Activated T-cell treated with anti-CD3 and anti-CD28 coated beads for 4 hours (primary cell): Measurements from ENCODE around the gene MED25.

Experiments
- DNase-seq: peaks from one replicate; pipeline ENCODE4 v3.0.0-alpha.2; 2020

Gene MED25

DNA sequence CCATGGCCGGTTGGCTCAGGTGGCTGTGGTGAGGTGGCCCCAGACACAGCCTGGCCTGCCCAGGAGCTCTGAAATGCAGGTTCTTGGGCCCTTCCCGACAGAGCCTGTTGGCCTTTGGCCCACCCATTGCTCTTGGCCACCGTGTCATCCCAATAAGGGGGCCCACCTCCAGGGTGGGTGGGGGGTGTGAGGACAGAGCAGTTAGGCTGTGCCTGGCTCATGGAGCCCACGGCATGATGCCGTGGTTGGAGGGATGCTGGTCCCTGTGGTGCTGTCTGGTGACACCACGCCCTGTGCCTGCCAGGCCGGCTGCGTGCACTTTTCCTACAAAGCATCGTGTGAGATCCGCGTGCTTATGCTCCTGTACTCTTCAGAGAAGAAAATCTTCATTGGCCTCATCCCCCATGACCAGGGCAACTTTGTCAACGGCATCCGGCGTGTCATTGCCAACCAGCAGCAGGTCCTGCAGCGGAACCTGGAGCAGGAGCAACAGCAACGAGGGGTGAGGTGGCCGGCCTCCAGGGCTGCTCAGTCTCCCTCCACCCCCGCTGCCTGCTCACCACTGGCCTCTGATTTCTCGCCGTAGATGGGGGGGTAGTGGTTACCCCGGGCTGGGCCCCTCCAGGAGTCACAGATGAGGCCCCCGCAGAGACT, 41.7 kb downstream of the MED25 start:
- DNase-seq, result no peak

DNA sequence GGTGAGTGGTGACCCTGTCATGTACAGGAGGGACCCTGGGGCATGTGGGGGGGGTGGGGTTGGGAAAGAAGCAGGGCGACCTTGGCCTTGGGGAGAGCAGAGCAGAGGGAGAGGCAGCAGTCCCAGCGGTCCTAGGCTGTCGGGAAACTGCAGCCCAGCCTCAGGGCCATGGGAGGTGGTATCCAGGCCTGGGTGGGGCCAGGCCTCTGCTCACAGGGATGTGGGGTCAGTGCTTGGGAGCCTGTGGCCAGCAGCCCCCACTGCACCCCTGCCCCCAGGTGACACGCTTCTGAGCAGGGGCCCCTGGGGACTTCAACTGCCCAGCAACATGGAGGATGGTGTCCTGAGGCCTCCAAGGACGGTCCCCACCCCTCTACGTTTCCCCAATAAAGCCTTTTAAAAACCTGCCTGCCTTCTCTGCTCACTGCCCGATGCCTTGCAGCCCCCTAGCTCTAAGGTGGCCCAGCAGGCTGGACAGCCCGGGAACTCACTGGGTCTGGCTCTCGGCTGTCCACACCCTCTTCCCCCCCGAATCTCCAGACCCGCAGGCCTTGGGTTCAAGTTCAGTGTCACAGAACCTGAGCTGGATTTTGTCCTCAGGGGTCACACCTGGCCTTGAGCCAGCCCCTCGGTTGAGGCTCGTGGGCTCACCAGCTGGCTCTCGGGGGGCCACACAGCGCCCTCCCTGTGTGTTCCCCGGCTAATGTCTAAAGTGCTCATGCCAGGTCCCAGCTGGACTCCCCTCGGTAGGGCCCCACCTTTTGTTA, 42.4 kb downstream of the MED25 start:
- DNase-seq, result no peak

DNA sequence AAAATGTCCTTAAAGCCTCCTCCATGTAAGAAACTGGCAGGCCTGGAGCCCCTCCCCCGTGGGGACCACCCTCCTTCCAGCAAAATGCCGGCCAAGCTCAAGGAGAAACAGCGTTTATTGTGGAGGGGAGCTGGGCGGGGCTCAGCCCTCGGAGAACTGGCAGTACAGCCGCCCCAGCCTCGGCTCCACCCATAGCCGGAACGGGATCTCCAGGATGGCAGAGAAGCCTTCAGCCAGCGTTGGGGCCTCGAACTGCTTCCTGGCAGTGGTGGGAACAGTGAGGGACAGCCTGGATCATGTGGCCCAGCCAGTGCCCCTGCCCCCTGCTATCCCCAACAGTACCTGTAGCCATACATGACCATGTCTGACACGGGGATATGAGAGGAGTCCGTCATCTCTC, 43.0 kb downstream of the MED25 start:
- DNase-seq, result no peak

DNA sequence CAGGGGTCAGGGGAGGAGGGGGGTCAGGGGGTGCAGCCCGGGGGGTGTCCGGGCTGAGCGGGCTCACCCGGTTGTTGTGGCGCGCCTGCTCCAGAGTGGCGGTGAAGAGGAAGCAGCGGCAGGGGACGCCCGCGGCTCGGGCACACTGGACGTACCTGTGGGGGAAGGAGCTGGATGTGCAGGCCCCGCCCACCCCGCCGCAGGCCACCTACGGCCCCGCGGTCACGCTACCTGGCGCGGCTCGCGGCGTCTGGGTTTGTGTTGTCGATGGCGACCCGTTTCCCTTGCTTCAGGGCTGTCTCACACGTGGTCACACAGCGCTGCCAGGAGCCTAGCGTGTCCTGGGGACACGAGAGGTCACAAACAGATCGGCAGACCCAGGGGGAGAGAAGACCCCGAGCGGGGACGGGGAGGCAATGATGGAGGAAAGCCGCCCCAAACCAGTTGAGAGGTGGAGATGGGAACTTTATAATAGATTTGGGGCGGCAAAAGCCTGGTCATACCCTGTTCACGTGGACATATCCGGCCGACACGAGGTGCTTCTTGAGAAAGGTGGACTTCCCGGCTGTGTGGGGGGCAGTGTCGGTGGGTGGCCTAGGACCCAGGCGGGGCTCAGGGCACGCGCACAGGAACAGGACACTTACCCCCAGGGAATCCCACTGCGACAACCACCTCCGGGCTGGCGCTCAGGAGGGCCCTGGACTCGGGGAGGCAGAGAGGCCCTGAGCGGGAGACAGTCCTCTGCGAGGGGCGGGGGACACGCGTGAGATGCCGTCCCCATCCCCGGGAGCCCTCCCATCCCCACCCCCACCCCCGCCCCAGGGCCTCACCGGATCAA, 43.7 kb downstream of the MED25 start:
- DNase-seq, result no peak

- no peak for DNase-seq
Measured at GRCh38 chr19:49862391-49863253, 44.5 kb downstream of the MED25 start.

GRCh38 chr19:49863254-49863934, 45.3 kb downstream of the MED25 start:
- DNase-seq, result no peak

DNA sequence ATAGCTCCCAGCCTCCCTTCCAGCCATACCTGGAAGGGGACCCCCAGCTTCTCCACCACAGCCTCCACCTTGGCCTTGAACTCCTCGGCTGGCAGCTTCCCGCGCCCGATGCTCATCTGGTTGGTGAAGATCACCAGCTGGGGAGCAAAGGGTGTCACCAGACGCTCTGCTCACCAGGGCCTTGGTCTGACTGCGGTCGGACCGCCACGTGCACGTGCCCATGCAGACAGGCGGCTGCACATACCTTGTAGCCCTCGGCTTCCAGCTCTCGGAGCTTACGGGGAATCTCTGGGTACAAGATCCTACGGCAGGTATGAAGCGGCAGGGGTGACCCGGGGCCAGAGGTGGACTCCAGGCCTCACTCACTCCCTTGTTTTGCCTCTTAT, 45.8 kb downstream of the MED25 start:
- no peak for DNase-seq

DNA sequence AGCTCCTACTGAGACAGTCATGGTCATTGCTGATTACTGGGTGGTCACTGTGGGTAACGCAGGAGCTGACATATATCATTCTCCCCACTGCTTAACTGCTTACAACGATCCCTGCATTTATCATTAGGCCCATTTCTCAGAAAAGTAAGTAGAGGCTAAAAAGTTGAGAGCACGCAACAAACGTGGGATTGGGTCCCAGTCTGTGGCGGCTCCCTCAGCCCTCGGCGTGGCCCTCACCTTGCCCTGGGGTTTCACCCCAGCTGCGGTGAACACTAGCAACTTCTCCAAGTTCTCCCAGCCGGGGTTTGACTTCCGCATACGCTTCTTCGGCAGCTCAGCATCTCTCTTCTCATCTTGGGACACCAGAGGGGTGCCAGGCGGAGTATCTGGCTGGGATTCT, 46.8 kb downstream of the MED25 start:
- no peak for DNase-seq

GRCh38 chr19:49866933-49867782, 49.1 kb downstream of the MED25 start, which contains the start of gene PNKP:
TSS of gene PNKP (minus strand) at chr19:49867576. CDS start at chr19:49867204, 372 bp downstream.
- peak; percentile 94 for DNase-seq

DNA sequence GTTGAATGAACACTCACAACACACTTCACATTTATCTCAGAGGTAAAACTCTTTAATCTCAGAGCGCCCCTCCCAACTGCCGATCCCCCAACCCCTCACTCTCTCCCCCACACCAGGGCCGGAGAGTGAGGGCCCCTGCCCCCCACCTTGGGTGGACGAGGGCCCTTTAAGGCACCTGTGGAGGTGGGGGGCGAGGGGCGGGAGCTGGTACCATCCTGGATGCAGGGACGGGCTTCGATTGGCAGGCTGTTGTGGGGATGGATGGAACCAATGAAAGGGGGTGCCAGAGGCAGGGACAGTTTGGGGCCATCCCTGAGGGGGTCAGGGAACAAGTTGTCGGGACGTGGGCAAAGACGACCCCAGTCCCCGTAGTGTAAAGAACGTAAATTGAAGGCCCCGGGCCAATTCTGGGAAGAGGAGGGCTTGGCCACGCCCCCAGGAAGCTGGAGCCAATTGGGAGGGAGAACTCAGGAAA, 51.0 kb downstream of the MED25 start:
- DNase-seq, result no peak

- DNase-seq, result peak; percentile 74
Measured at GRCh38 chr19:49869484-49870308, 51.6 kb downstream of the MED25 start.

GRCh38 chr19:49870309-49870901, 52.3 kb downstream of the MED25 start:
- no peak for DNase-seq

DNA sequence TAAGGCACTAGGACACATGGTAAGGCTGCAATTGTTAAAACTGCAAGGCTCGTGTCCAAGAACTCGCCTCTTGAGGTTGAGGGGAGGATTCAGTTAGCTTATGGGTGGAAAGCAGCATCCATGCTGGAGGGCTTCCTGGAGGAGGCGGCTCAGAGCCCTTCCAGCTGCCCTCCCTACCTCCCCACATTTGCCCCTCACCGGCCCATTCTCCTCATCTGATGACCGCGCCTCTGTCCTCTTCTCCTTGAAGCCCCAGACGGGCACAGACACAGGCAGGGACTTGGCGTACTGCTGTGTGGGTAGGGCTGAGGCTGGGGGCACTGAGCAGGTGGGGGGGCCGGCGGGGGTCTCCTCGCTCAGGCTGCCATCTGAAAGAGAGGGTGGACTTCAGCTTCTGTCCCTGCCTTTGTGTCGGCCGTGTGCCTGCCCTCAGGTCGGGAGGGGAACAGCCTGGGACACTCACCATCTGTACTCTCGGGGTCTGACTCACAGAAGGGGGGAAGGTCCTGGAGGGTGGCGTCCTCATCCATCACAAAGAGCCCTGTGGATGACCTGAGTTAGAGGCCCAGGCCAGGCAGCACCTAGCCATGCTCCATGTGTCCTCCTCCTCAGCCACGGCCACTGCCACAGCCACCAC, 53.4 kb downstream of the MED25 start:
- no peak for DNase-seq

DNA sequence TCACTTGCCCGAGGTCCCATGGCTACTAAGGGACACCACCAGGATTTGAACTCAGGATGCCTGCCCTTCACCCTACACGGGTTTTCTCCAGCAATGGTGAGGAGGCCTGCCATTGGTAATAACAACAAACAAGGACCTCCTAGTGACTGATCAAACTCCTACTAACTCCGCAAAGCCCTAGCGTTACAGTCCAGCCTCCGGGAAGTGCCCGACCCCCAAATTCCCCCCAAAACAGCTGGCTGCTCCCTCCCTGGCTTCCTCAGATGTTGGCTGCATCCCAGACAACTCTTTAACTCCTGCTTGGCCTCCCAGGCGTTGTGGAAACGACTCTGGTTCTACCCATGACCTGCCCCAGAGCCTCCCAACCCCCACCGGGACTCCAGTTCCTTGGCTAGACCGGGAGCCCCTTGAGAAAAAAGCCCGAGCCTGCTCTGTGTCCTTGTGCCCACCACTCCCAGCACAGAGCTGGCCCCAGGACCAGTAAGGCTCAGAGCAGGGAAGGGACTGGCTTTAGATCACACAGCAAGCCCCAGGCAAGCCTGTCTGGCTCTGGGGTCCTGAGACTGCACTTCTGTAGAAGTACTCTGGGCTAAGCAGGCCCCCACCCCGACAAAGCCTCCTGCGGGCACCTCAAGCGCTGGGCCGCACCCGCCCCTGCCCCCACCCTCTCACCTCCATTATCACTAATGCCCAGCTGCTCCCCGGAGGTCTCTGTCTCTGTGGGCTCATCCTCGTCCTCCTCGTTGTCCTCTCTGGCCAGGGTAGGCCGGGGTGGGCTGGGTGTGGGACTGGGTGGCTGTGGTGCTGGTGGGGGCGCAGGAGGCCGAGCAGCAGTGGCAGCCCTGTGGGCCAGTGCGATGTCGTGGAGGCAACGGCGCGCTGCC, 54.4 kb downstream of the MED25 start:
- DNase-seq, result no peak

GRCh38 chr19:49873129-49873521, 55.0 kb downstream of the MED25 start:
- DNase-seq, result no peak

DNA sequence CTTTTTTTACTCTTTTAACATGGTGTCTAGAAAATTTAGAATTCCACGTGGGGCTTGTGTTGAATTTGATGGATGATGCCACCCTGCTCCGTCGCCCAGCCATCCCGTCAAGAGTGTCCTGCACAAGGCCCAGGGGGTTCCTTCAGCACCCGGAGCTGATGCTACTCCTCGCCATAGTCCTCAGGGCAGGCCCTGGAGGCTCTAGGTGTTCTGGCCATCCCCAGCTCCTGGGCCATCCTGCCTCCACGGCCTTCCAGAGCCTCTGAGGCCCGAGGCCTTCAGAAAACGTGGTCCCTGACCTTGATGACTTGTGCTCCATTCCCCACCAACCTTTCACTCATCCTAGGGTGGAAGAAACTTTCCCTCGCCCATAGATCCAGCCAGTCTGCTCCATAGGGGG, 55.7 kb downstream of the MED25 start:
- DNase-seq, result no peak

DNA sequence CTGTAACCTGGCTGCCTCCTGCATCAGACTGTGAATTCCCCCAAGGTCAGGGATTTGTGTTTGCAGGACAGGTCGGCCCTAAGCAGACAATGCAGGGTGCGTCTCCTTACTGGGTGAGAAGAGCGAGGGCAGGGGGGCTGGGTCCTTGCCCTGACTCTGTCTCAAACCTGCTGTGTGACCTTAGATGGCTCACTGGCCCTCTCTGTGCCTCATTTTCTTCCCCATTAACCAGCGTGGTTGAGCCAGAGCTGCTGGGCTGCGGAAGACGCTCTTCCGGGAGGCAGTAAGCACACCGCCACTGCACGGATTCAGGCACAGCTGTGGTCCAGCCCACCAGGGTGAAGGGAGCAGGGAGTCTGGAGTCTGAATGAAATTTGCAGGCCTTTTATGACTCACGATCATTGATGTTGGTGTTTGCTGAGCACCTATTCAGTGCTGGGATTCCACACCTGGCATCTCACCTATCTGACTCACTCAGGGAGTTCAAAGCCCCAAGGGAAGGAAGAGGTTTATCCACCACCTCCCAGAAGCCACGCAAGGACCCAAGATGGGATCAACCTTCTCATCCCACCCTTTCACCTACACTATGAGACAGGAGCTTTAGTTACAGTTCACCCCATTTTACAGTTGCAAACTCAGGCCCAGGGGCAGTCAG, 56.5 kb downstream of the MED25 start:
- no peak for DNase-seq
